HG03439 (cell line): Measurements from ENCODE around the gene TCP11L2.
"Not testable (repeated sequence)": the region's sequence is repeated elsewhere in the genome, so short reads cannot be mapped to it uniquely, and the experiment has no call there.

Source experiments
- ATAC-seq: cut with Tn5 transposase; IDR thresholded peaks from one replicate; pipeline ENCODE4 v1.9.1; 2021; ENCODE audit warnings: mild to moderate bottlenecking, moderate library complexity; ENCODE audit not compliant: unreplicated experiment

The TCP11L2 gene

DNA sequence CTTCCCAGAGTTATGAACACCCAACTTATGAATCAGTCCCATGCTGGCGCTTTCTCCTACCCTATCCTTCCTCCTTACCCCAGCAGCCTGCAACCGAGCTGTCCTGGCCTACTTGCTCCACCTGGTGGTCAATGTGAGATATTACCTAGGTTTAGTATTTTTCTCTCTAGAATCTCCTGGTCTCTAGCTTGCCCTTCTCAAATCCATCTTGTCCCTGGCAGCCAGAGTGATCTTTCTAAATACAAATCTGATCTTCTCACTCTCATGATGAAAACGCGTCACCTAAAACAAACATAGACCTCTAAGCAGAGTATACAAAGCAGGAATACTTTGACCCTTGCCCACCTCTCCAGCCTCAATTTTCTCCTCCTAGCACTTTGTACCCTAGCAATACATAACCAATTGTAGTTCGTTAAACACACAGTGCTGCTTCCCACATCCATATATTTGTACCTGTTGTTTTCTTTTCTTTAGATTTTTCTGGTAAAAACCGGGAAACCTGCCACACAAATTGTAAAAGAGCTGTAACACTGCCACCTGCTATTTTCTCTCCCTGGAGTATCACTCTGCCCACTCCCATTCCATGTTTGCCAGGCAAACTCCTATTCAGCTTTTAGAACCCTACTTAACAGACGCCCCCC is 20.0 kb upstream of the TCP11L2 start:
- ATAC-seq, result no peak

DNA sequence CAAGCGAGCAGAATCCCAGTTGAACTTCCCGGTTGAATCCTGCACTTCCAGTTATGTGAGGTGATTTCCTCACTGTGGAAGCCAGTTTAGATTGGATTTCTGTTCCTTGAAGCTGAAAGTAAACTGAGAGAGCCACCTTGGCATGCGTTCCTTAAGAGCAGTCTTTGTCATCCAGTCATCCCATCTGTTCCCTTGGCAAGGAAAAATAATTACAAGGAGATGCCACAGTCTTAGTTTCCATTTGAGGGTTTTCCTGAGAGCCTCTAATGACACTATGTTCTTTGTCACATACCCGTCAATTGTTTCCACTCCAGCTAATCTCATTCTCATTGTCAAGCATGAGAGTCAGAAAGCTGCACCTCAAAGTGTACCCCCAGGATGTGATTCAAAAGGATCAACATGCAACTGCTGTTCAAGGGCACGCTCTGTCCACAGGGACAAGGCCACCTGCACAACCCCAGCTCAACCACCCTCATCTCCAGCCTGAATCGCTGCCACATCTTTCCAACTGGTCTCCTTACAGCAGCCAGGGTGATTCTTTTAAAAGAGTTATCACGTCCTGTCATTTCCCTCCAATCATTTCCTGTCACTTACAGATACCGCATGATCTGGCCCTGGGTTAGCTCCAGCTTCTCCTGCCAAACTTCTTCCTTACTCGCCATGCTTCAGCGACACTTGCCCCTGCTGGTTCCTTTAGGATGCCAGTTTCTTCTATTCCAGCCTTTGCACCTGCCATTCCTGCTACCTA is 18.0 kb upstream of the TCP11L2 start:
- ATAC-seq, result no peak

DNA sequence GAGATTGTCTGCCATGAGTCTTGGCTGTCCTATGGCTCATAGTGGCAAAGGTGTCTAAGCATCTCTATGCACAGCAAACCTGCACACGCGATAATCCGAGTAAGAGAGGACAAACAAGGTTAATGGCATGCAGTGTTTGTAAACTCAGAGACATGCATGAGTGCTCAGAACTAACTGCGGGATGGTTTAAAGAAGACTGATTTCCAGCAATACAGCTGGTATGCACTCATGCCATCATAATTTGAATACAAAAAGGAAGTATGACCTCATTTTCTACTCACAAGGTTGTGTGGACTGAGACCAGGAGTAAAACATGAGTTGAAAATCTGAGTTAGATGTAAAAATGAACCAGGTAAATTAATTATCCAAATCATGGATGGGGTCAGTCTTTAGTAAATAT is 16.6 kb upstream of the TCP11L2 start:
- peak; percentile 53 for ATAC-seq

DNA sequence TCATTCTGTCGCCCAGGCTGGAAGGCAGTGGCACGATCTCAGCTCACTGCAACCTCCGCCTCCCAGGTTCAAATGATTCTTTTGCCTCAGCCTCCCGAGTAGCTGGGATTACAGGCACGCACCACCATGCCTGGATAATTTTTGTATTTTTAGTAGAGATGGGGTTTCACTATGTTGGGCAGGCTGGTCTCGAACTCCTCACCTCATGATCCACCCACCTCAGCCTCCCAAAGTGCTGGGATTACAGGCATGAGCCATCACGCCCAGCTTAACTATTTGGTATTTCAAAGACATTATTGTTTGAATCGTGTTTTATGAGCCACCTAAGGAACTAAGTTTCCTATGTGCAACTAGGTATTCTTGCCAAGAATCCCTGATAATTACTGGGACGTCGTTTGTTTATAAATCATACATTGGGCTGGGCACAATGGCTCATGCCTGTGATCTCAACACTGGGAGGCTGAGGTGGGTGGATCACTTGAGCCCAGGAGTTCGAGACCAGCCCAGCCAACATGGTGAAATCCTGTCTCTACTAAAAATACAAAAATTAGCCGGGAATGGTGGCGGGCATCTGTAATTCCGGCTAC is 15.9 kb upstream of the TCP11L2 start:
- not testable (repeated sequence) for ATAC-seq

DNA sequence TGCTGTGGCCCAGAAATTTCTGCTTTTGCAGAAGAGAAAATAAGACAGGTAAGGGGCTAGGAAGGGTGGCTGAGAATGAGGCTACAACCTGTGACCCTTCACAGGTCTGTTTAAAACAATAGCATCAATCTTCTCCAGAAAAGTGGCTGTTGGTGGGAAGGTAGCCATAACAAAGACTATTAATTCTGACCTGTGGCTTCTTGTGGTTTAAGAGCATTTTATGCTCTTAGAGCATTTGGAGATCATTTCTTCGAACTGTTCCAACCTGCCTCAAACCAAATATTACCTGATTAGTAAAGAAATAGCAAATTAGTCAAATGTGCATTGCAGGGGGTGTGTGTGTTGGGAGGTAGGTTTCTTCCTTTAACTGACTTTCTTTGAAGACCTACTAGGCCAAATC is 15.2 kb upstream of the TCP11L2 start:
- ATAC-seq, result no peak

DNA sequence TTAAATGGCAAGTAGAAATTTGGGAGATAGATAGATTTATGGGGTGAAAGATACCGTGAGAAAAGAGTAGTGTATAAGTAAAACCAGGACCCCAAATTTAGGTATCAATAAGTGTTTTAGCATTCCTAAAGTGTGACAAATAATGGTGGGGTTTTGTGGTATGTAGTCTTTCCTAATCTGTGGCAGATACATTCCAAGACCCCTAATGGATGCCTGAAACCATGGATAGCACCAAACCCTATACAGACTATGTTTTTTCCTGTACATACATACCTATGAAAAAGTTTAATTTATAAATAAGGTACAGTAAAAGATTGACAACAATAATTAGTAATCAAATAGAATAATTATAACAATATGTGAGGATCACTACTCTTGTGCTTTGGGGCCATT is 14.4 kb upstream of the TCP11L2 start:
- no peak for ATAC-seq

DNA sequence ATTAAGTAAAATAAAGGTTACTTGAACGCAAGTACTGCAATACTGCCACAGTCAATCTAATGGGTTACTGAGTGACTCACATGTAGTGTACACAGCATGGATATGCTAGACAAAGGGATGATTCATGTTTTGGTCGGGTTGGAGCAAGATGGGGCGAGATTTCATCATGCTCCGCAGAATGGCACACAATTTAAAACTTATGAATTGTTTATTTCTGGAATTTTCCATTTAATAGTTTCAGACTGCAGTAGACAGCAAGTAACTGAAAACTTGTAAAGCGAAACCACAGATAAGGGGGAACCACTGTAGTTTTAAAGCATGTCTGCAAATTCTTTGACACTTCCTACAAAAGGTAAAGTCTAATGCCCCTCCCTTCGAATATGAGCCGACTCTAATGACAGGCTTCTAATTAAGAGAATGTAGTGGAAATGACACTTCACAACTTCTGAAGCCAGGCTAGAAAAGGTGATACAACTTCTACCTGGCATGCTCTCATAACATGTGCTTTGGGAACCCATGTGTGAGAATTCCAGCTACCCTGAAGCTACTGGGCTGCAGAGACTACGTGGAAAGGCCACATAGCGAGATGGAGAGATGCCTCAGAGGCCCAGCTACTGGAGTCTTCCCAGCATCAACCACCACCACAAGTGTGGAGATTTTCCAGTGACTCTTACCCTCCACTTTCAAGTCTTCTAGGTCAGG is 13.9 kb upstream of the TCP11L2 start:
- no peak for ATAC-seq

DNA sequence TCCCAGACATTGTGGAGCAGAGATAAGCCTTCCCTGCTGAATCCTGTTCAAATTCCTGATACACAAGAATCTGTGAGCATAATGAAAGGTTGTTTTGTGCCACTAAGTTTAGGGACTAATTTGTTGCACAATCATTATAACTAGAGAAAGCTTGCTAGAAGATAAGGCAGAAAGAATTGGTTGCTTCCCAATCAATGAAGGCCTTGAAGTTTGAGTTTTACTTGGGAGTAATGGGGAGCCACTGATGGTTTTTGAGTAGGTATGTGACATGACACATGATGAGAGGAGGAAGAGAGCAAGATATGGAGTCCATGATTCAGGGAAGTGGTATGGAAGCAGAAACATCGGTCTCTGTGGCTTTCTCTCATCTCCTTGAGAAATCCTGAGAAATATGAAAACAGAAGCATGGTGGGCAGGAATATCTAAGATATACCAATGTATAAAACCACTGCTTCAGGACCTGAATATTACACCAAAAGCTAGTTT is 13.3 kb upstream of the TCP11L2 start:
- no peak for ATAC-seq

DNA sequence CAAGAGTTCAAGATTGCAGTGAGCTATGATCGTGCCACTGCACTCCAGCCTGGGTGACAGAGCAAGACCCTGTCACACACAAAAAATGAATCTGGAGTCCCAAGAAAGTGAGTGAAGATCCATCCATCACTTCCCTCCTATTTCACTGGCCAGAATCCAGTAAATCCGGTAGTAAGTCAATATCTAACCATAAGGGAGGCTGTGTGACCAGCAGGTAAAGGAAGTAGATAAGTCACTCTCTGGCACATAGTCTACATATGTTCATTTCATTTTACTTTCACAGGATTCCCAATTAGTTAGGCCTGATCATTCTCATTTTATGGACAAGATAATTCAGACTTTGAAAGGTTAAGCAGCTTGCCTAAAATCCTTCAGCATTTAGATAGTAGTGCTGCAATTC is 11.9 kb upstream of the TCP11L2 start:
- ATAC-seq, result no peak

DNA sequence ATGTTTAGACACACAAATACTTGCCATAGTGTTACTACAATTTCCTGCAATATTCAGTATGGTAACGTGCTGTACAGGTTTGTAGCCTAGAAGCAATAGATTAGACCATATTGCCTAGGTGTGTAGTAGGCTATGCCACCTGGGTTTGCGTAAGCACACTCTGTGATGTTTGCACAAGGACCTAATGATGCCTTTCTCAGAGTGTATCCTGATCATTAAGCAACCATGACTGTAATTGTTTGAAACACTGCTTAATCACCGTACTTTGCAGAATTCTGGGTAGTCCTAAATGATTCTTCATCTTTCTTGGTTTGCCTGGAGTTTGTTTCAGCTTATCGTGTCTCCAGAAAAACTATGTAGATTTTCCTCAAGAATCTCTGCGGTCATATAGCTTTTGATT is 11.2 kb upstream of the TCP11L2 start:
- no peak for ATAC-seq

DNA sequence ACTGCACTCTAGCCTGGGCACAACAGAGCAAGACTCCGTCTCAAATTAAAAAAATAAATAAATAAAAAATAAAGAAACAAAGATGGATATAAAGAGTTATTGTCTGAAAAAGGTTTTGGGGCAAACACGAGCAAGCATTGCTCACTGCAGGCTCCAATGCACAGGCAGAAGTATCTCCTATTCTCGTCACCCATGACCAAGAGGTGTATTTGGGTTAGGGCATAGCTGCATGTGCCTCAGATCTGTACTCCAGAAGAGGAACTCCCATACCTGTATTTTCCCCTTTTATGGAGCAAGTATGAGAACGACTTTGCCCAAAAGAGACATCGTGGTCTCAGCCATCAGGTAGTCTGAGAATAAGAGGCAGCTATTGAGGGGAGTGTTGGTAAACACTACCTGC is 10.2 kb upstream of the TCP11L2 start:
- ATAC-seq, result no peak

DNA sequence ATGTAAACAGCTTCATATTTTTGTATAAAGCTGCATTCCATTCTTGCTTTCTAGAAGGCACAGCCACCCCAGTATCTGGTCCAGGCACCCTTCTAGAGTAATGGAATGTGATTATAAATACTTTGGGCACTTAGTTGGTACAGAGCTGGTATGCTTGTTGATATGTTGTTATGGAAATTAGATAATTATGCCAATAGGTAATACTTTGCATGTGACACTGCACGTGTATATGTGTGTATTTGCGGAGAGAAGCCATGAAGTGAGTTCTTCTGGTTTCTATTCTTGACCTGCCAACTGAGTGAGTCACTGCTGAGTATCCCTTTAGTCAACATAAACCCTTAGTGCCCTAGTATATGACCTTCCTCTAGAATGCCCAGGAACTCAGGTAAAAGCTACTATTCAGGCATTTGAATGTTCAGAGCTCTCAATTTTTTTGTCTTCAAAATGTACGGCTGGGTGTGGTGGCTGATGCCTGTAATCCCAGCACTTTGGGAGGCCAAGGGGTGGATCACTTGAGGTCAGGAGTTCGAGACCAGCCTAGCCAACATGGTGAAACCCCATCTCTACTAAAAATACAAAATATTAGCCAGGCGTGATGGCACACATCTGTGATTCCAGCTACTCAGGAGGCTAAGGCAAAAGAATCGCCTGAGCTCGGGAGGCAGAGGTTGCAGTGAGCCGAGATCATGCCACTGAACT is 6.2 kb upstream of the TCP11L2 start:
- ATAC-seq, result no peak

DNA sequence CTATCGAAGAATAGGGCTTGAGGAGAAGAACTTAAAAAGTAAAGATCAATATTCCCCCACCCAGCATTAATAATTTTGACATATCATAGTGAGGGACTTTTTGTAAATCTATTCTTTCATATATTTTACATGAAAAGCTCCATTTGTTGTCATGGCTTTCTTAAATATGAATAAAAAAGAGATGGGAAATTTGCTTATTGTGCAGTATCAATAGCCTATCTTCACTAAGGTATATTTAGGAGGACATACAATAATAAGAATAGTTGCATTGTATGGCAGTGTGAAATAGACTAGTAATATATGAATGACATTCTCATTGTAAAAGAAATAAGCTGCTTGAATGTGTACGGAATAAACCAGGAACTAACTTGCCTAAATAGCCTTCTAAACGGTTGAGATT is 5.5 kb upstream of the TCP11L2 start:
- ATAC-seq, result no peak

DNA sequence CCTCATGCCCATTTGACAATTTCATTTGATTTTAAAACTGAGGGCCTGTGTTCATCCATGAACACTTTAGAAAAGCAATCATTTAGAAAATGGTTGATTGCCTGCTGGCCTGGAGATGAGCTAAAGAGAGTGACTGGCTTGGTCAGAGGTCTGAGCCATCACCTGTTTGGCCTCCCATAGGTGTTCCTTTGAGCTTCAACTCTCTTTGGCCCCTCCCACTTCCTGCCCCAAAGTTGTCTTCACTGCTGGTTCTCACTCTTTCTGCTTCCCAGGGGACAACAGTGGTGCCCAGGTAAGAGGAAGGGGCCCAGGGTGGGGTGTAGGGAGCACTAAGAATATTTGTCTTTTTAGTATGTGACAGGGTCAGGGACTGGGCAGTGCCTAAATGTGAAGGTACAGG is 4.9 kb upstream of the TCP11L2 start:
- no peak for ATAC-seq

DNA sequence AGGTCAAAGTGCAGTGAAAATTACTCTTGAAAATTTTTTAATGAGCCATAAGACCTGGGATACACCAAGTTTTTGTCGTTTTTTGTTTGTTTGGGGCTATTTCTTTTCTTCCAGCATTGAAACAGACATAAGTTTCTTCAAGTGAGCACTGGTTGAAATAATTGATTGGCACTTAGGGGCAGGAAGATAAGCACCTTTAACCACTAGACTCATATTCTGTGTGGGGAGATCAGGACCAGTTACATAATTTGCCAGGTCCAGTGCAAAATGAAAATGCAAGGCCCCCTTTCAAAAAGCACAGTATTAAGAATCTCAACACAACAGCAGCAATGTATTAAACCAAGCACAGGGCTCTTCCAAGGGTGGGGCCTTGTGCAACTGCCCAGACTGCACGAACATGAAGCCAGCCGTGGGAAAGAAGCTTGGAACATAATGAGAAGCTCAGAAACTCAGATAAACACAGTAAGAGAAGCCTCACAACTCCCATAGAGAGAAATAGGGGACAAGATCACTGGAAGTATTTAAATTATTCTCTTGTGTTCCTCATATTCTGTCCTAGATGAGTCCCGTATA is 3.2 kb upstream of the TCP11L2 start:
- no peak for ATAC-seq

DNA sequence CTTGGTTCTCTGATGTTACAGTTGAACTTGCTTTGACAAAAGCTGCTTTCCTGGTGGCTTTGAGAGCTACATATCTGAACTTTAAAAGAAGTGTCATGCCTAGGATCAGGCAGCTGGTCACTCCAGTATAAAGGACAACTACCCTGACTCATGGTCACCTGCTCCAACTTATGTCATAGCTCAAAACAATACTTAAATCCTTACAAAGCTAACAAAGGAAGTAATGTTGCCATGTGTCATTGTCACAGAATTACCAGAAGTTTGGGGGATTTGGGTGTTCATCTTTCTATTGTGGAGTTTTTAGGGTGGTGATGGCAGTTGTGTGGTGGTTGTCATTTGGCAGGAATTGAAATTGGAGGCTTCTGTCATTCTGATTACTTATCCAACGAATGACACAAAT is 1.8 kb upstream of the TCP11L2 start:
- ATAC-seq, result no peak

DNA sequence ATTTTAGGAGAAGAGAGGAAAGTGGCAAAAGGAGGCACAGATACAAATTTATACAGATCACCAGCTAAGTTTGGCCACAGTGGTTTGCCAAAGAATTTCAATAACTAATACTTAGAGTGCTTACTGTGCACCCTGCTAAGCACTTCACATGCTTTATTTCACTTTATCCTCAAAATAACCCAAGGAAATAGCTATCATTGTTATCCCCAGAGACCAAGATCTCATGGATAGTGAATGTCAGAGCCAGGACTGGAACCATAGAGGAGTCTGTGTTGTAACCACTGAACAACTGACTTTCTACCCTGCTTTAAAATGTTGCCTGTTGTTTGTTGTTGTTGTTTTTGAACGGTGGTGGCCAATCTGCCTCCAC is 1.3 kb upstream of the TCP11L2 start:
- peak; percentile 1 for ATAC-seq

DNA sequence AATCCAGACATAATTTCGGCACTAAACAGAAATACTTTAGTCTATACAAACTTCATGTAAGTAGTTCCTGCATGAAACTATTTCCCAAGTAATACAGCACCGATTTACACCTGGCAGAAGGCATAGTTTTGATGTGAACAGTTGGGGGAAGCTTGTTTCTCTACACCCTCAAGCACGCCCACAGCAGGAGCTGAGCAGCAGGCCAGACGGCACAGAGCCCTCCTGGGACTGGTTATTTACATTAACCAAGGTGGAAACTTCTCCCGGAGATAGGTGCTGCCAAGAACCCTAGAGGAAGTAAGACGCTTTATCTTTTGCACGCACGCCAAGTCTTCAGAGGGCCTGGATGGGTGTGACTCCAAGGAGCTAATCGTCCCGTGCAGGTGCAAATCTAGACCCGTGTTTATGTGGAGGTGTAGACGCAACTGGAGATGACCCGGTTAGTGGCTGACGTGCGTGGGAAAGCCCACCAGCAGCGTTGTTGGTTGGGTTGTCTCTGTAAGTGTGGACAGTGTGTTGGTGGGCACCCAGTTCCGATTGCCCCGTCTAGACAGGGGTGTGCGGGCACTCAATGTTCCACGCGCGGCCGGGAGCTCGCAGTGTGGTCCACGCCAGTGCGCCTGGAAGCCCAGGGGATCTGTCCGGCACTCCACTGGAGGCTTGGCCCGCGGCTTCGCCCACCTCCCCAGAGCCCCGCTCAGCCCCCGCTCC is 767 bp upstream of the TCP11L2 start:
- ATAC-seq, result peak; percentile 58

DNA sequence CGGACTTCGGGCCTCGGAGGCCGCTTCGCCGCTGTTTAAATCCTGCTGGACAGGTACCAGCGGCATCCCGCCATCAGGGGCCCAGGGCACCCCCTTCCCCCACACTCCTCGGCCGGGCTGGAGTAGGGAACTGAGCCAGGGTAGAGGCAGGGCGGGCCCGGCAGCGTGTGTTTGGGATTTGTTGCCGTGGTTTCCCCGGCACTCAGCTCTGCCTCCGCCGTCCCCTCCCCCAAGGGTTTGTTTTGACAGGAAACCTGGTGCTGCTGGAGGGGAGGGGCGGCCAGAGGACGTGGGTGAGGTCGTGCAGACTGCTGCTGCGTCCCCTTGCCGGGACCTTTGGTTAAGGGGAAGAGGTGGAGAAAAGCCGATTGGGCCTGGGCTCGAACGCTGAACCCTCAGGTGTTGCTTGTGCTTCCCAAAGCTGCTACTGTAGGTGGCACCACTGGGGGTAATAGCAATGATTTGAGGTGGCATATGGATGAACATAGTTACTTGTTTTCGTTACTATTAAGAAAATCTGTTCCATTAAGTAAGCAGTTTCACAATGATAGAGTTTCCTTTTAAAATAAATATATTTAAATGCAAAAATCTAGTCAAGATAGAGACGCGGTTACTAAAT is 778 bp downstream of the TCP11L2 start:
- peak; percentile 18 for ATAC-seq

DNA sequence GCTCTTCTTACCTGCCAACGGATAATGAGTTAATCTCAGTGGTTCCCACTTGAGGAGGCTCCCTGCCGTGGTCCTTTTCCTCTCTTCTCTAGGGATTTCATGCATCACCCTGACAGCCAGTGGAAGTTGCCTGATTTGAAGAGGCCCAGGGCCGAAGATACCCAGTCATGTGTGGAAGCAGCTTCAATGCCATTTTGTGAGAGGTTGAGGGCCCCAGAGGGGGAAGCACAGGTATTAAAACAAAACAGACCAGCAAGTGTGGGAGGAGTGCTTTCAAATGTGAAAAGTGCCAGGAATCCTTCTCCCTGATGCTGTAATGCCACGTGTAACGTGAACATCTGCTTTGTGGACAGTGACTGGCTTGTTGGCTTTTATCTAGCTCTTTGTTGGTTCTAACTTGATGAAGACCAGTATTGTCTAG is 1.5 kb downstream of the TCP11L2 start:
- ATAC-seq, result no peak
